Measurements from ENCODE around the gene RIMS4.
A peak's percentile ranks its signal among the peaks of the same experiment; 100 is the strongest.

The RIMS4 gene

DNA sequence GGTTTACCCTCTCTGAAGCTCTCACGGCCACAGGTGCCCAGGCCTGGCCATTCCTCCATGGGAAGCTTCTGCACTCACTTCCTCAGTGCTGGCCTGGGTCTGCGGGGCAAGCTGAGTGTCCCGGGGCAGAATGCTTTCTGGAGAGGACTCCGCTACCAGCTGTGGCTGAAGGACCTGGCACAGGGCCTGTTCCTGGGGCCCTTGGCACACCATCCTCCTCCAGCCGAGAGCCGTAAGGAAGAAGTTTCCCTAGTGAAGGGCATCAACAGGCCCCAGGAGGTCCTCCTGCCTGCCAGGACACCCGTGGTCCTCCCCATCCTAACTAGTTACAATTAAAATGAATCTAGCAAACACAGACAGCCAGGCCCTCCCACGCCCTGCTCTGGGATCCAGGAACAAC is 78.7 kb downstream of the RIMS4 start:
- no peak for DNase-seq (ENCODE audit: low read depth)
- in situ Hi-C loops (cut with HindIII; ENCODE audit: low sequenced_read_pairs) = loop anchor here (10.0 kb wide), 2 partner anchors 67 to 337 kb away; no protein-coding TSS in a partner anchor
- TF ChIP-seq, protein P1, sequence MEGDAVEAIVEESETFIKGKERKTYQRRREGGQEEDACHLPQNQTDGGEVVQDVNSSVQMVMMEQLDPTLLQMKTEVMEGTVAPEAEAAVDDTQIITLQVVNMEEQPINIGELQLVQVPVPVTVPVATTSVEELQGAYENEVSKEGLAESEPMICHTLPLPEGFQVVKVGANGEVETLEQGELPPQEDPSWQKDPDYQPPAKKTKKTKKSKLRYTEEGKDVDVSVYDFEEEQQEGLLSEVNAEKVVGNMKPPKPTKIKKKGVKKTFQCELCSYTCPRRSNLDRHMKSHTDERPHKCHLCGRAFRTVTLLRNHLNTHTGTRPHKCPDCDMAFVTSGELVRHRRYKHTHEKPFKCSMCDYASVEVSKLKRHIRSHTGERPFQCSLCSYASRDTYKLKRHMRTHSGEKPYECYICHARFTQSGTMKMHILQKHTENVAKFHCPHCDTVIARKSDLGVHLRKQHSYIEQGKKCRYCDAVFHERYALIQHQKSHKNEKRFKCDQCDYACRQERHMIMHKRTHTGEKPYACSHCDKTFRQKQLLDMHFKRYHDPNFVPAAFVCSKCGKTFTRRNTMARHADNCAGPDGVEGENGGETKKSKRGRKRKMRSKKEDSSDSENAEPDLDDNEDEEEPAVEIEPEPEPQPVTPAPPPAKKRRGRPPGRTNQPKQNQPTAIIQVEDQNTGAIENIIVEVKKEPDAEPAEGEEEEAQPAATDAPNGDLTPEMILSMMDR (IDR thresholded peaks at IDR 0.05; ENCODE audit: low read depth, low read length, missing control alignments) = no peak
- H3K4me3 ChIP-seq (ENCODE audit: low read depth, low read length) = no peak overlapping the region

DNA sequence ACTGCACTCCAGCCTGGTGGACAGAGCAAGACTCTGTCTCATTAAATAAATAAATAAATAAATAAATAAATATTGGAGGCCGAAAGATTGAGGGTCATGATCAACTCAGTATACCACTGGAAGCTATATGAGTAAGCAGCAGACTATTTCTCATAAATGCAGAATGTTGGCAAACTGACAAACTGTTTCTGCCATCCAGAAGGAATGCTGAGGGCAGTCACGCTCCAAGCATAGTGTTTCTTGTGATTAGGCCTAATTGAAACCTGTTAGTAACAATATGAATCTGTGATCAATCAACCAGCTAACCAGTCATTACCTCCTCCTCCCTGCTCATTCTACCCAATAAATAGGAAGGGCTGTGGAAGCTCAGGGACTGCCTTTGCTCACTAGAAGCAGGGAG is 79.9 kb downstream of the RIMS4 start:
- DNase-seq (ENCODE audit: low read depth) = peak; percentile 55
- H3K4me3 ChIP-seq (ENCODE audit: low read depth, low read length) = no peak overlapping the region
- TF ChIP-seq, protein P1 (IDR thresholded peaks at IDR 0.05; ENCODE audit: low read depth, low read length, missing control alignments) = no peak
- in situ Hi-C loops (cut with HindIII; ENCODE audit: low sequenced_read_pairs) = loop anchor here (10.0 kb wide), 2 partner anchors 66 to 336 kb away; no protein-coding TSS in a partner anchor

DNA sequence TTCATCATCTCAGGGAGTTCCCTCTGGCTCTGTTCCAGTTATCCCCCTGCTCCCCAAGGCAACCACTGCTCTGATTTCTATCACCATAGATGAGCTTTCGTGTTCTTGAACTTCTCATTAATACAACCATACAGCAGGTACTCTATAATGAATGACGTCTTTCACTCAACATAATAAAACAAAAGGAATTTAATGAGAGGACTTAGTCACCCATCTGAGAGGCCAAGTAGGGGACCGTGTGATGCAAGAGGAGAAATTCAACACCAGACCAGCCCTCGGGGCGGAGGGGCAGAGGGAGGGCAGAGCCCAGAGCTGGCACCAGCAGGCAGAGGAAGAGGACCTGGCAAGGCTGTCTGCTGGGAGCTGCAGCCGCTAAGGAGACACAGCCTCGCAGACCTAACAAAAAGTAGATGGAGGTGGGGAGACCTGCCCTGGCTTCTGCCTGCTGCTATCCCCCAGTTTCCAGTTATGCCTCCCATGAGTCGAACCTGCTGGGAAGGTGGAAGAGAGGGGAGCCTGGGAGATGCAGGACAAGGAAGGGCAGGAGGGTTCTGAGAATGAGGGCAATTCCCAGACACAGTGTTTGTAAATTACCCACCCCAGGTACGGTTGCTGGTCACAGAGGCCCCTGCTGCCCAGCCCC is 81.4 kb downstream of the RIMS4 start:
- TF ChIP-seq, protein P1 (IDR thresholded peaks at IDR 0.05; ENCODE audit: low read depth, low read length, missing control alignments) = no peak
- DNase-seq (ENCODE audit: low read depth) = no peak
- in situ Hi-C loops (cut with HindIII; ENCODE audit: low sequenced_read_pairs) = no loop called here
- no peak overlapping the region for H3K4me3 ChIP-seq (ENCODE audit: low read depth, low read length)

DNA sequence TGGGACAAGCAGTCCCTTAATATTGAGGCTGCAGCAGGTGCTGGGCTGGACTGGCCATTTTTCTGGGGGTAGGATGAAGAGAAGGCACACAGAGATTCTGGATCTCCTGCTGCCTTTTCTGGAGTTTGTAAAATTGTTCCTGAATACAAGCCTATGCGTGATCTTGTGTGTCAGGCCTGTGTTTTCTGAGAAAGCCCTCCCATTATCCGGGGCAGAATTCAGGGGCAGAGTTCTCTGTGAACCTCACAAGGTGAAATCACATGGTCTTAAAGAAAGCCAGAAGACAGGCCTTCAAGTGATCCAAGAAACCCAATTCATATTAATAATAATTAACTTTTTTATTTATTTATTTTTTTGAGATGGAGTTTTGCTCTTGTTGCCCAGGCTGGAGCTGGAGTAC is 82.7 kb downstream of the RIMS4 start:
- TF ChIP-seq, protein P1 (IDR thresholded peaks at IDR 0.05; ENCODE audit: low read depth, low read length, missing control alignments) = no peak
- no peak for DNase-seq (ENCODE audit: low read depth)
- no peak overlapping the region for H3K4me3 ChIP-seq (ENCODE audit: low read depth, low read length)
- in situ Hi-C loops (cut with HindIII; ENCODE audit: low sequenced_read_pairs) = no loop called here

DNA sequence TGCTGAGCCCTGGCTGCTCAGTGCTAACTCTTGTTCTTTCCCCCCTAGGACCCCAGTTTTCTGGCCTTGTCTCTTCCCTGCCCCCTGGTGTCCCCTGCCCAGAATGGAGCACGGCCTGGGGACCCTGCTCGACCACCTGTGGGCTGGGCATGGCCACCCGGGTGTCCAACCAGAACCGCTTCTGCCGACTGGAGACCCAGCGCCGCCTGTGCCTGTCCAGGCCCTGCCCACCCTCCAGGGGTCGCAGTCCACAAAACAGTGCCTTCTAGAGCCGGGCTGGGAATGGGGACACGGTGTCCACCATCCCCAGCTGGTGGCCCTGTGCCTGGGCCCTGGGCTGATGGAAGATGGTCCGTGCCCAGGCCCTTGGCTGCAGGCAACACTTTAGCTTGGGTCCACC is 83.3 kb downstream of the RIMS4 start:
- in situ Hi-C loops (cut with HindIII; ENCODE audit: low sequenced_read_pairs) = no loop called here
- no peak overlapping the region for H3K4me3 ChIP-seq (ENCODE audit: low read depth, low read length)
- no peak for DNase-seq (ENCODE audit: low read depth)
- TF ChIP-seq, protein P1 (IDR thresholded peaks at IDR 0.05; ENCODE audit: low read depth, low read length, missing control alignments) = no peak

DNA sequence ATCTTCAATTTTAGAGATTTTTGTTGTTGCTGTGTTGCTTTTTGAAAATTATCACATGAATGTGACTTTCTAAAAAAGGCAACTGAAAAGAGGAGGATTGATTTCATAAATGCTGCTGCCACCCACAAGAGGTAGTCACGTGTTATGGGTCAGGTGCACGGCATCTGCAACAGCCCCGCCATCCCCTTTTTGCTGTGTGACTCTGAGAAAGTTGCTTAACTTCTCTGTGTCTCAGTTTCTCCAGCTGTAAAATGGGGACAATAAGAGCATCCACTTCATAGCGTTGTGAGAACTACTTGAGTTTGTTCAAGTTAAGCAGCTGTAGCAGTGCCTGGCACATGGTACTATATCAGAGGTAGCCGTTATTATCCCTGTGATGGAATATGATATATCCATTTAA is 84.5 kb downstream of the RIMS4 start:
- in situ Hi-C loops (cut with HindIII; ENCODE audit: low sequenced_read_pairs) = no loop called here
- no peak overlapping the region for H3K4me3 ChIP-seq (ENCODE audit: low read depth, low read length)
- DNase-seq (ENCODE audit: low read depth) = no peak
- TF ChIP-seq, protein P1 (IDR thresholded peaks at IDR 0.05; ENCODE audit: low read depth, low read length, missing control alignments) = no peak
